ENCODE data around the gene HSBP1. TPM values are rescaled to one million over a fixed set of nuclear protein-coding genes. Genes with fewer than 3 reads are reported as not detected.

Gene HSBP1
- total and polyA plus RNA-seq, 9 of the 15 experiments (the other 6 are each of a cell fraction or from before 2014, with no cell fraction given), result 84.9 to 677 (median 204) TPM

GRCh38 chr16:83826146-83826913 is 18.6 kb downstream of the HSBP1 start (continued):
- TF ChIP-seq TFE3 (CRISPR knock-in tag; IDR thresholded peaks at IDR 0.05) (no peak), RCOR1 (IDR thresholded peaks at IDR 0.05; ENCODE audit: borderline replicate concordance in 1 of 2, low read depth in 2 of 2, low read length in 2 of 2) (peak in 1 of 2 experiments; percentile 50; a peak in 1 of 4 replicates), STAT5A (IDR thresholded peaks at IDR 0.05; ENCODE audit: borderline replicate concordance, low read length) (no peak), PTRF (tag; IDR thresholded peaks at IDR 0.05) (no peak), MAX (CRISPR knock-in tag; IDR thresholded peaks at IDR 0.05) (0 out of 2 replicates have a peak, but pooled peaks have one; percentile 12), NFIC (IDR thresholded peaks at IDR 0.05) (peak; percentile 65), CBFB (CRISPR knock-in tag; IDR thresholded peaks at IDR 0.05) (no peak), NUFIP1 (IDR thresholded peaks at IDR 0.05; ENCODE audit: partially characterized antibody) (no peak), RBFOX2 (IDR thresholded peaks at IDR 0.05; ENCODE audit: low read depth, low read length) (no peak)
- TF ChIP-seq, protein P1, sequence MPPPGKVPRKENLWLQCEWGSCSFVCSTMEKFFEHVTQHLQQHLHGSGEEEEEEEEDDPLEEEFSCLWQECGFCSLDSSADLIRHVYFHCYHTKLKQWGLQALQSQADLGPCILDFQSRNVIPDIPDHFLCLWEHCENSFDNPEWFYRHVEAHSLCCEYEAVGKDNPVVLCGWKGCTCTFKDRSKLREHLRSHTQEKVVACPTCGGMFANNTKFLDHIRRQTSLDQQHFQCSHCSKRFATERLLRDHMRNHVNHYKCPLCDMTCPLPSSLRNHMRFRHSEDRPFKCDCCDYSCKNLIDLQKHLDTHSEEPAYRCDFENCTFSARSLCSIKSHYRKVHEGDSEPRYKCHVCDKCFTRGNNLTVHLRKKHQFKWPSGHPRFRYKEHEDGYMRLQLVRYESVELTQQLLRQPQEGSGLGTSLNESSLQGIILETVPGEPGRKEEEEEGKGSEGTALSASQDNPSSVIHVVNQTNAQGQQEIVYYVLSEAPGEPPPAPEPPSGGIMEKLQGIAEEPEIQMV (tag; conservative IDR thresholded peaks at IDR 0.05; ENCODE audit: low read depth), result no peak
- TF ChIP-seq, protein P2, sequence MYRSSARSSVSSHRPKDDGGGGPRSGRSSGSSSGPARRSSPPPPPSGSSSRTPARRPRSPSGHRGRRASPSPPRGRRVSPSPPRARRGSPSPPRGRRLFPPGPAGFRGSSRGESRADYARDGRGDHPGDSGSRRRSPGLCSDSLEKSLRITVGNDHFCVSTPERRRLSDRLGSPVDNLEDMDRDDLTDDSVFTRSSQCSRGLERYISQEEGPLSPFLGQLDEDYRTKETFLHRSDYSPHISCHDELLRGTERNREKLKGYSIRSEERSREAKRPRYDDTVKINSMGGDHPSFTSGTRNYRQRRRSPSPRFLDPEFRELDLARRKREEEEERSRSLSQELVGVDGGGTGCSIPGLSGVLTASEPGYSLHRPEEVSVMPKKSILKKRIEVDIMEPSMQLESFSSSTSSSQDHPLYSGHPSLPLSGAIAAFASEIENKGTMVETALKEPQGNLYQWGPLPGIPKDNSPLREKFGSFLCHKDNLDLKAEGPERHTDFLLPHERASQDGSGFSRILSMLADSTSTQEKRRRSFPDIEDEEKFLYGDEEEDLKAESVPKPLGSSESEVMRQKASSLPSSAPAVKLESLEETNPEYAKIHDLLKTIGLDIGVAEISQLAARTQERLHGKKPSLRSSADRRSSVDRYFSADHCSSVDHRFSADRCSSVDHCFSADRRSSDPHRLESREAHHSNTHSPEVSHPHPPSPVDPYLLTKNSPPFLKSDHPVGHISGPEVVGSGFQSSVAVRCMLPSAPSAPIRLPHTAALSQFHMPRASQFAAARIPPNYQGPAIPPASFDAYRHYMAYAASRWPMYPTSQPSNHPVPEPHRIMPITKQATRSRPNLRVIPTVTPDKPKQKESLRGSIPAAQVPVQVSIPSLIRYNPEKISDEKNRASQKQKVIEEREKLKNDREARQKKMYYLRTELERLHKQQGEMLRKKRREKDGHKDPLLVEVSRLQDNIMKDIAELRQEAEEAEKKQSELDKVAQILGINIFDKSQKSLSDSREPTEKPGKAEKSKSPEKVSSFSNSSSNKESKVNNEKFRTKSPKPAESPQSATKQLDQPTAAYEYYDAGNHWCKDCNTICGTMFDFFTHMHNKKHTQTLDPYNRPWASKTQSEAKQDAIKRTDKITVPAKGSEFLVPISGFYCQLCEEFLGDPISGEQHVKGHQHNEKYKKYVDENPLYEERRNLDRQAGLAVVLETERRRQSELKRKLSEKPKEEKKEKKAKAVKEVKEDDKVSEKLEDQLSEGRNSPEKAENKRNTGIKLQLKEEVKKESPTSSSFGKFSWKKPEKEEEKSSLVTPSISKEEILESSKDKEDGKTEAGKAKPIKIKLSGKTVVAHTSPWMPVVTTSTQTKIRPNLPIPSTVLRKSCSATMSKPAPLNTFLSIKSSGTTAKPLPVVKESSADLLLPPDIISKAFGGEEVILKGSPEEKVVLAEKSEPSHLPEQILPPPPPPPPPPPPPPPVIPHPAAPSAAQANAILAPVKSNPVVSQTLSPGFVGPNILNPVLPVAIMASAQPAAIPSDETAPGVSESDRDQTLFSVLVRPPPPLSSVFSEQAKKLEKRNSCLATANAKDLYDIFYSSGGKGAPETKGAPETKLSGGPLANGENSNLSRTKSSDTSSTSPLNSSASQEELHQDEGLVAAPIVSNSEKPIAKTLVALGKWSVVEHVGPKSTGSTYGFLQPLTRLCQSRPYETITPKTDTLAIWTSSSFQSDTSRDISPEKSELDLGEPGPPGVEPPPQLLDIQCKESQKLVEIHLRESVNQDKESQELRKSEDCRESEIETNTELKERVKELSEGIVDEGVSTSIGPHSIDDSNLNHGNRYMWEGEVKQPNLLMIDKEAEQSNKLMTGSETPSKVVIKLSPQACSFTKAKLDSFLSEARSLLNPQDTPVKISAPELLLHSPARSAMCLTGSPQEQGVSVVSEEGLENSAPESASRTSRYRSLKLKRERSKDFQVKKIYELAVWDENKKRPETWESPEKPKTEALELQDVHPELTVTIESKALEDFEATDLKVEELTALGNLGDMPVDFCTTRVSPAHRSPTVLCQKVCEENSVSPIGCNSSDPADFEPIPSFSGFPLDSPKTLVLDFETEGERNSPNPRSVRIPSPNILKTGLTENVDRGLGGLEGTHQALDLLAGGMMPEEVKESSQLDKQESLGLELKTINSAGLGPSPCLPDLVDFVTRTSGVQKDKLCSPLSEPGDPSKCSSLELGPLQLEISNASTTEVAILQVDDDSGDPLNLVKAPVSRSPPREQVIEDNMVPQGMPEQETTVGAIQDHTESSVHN (IDR thresholded peaks at IDR 0.05; ENCODE audit: borderline replicate concordance in 1 of 2, low read depth in 1 of 2), result no peak

Data from K562 (cell line).